HepG2 (cell line): Measurements from ENCODE around the gene ANKUB1. TPM values are rescaled to one million over a fixed set of nuclear protein-coding genes. Genes with fewer than 3 reads are reported as not detected.

ENCODE experiments used
- ATAC-seq: fragments of 200-7000 bp; cut with Tn5 transposase; 3 replicates; pipeline ENCODE4 v1.9.1; 2020; ENCODE audit warnings: mild to moderate bottlenecking, moderate library complexity
- BruUV-seq: library from RNA; stranded (reverse); fragments of 400-500 nt; replicated peaks from 2 replicates; lab custom pipeline; 2021; lab: Mats Ljungman, UMichigan
- CTCF ChIA-PET: fragments of 300-600 bp; formaldehyde crosslinking; extraction: SDS; loops from one replicate; lab custom pipeline; 2021; ENCODE audit warnings: low total read pairs, inconsistent platforms, low intra/inter-chr PET ratio; lab: Yijun Ruan, JAX
- POLR2A ChIA-PET: fragments of 350-600 bp; sonication (Branson Sonifier 250); formaldehyde crosslinking; loops from one replicate; lab custom pipeline; 2020; ENCODE audit warnings: antibody characterized with exemption, inconsistent platforms; lab: Yijun Ruan, JAX
- DNase-seq: peaks from one replicate; pipeline ENCODE4 v3.0.0-alpha.2; 2015; ENCODE audit warnings: low spot score
- FAIRE-seq: peaks from 3 replicates; lab custom pipeline; 2011; peaks lifted over from hg19 to GRCh38; lab: Jason Lieb, UNC
- H2AFZ ChIP-seq: one replicate; pipeline ENCODE4 v1.6.1; 2011; ENCODE audit warnings: low read length, inconsistent platforms
- H3K27ac ChIP-seq: fragments of 300-600 bp; 3 replicates; pipeline ENCODE4 v1.8.0; 2011; ENCODE audit warnings: mixed run types, mild to moderate bottlenecking, mixed read lengths, low read length, inconsistent platforms; ENCODE audit not compliant: insufficient read depth; ENCODE audit errors: extremely low read length
- H3K27me3 ChIP-seq, 2 experiments: fragments of 200-600 bp in 1 of 2; 2 replicates in 1 of 2; 3 replicates in 1 of 2; pipeline versions ENCODE4 v1.6.0 to v1.8.0; 2011; ENCODE audit warnings: low read length in 2 of 2, mild to moderate bottlenecking in 2 of 2, moderate library complexity in 2 of 2, inconsistent platforms in 1 of 2; ENCODE audit not compliant: insufficient read depth in 2 of 2, control insufficient read depth in 1 of 2
- H3K36me3 ChIP-seq, 2 experiments: fragments of 200-600 bp in 1 of 2; replicated peaks in 1 of 2; 2 replicates in 1 of 2; 3 replicates in 1 of 2; pipeline versions ENCODE4 v1.5.1 to v1.8.0; 2011; ENCODE audit warnings: low read length in 2 of 2, inconsistent platforms in 1 of 2; ENCODE audit not compliant: insufficient read depth in 2 of 2, control insufficient read depth in 1 of 2
- H3K4me1 ChIP-seq: 2 replicates; pipeline ENCODE4 v1.5.1; 2012; ENCODE audit warnings: low read length, inconsistent platforms; ENCODE audit not compliant: insufficient read depth
- H3K4me2 ChIP-seq: 2 replicates; pipeline ENCODE4 v1.6.0; 2011; ENCODE audit warnings: low read depth, low read length, inconsistent platforms
- H3K4me3 ChIP-seq, 3 experiments: fragments of 200-600 bp in 1 of 3; sonication (generic), shearing (Covaris generic) in 1 of 3; replicated peaks in 1 of 3; 2 replicates each; pipeline ENCODE4 v1.5.1; 2011 to 2016; ENCODE audit warnings: low read length in 3 of 3, inconsistent platforms in 2 of 3, low read depth in 2 of 3, mild to moderate bottlenecking in 2 of 3, control low read depth in 1 of 3, mixed read lengths in 1 of 3; ENCODE audit not compliant: insufficient read depth in 1 of 3
- H3K79me2 ChIP-seq: one replicate; pipeline ENCODE4 v1.6.1; 2011; ENCODE audit warnings: low read length, inconsistent platforms; ENCODE audit not compliant: insufficient read depth
- H3K9ac ChIP-seq: 2 replicates; pipeline ENCODE4 v1.6.0; 2011; ENCODE audit warnings: mild to moderate bottlenecking, low read depth, low read length, inconsistent platforms; ENCODE audit not compliant: insufficient read depth
- H3K9me3 ChIP-seq: 2 replicates; pipeline ENCODE4 v1.5.1; 2012; ENCODE audit warnings: mild to moderate bottlenecking, low read length
- H4K20me1 ChIP-seq: 2 replicates; pipeline ENCODE4 v1.6.0; 2011; ENCODE audit warnings: inconsistent platforms, mild to moderate bottlenecking, low read length, moderate library complexity; ENCODE audit not compliant: insufficient read depth
- ADNP ChIP-seq: sonication (generic); formaldehyde crosslinking; IDR thresholded peaks from 2 replicates; pipeline ENCODE4 v1.4.0; 2020; ENCODE audit warnings: missing genetic modification reagents
- ARID2 ChIP-seq: sonication (generic); formaldehyde crosslinking; IDR thresholded peaks from 2 replicates; pipeline ENCODE4 v1.8.1; 2022; ENCODE audit warnings: mild to moderate bottlenecking, missing genetic modification reagents, borderline replicate concordance
- CHD4 ChIP-seq: fragments of 200-600 bp; sonication (generic); IDR thresholded peaks from 2 replicates; pipeline ENCODE4 v1.7.0; 2017; ENCODE audit warnings: mild to moderate bottlenecking, low read length, borderline replicate concordance
- DNMT3B ChIP-seq: conservative IDR thresholded peaks from 2 replicates; pipeline ENCODE4 v1.6.1; 2016; ENCODE audit warnings: missing biosample characterization, control low read depth
- HDAC2 ChIP-seq: sonication (generic); formaldehyde crosslinking; IDR thresholded peaks from 2 replicates; pipeline ENCODE4 v1.4.0; 2020; ENCODE audit warnings: missing genetic modification reagents
- HHEX ChIP-seq: IDR thresholded peaks from 2 replicates; pipeline ENCODE4 v1.6.1; 2016; ENCODE audit warnings: control low read depth
- ISL2 ChIP-seq: sonication (generic); formaldehyde crosslinking; IDR thresholded peaks from 2 replicates; pipeline ENCODE4 v1.5.0; 2020; ENCODE audit warnings: missing genetic modification reagents
- KDM5B ChIP-seq: sonication (generic); formaldehyde crosslinking; IDR thresholded peaks from 2 replicates; pipeline ENCODE4 v1.4.0; 2020; ENCODE audit warnings: missing genetic modification reagents, mild to moderate bottlenecking, borderline replicate concordance
- NFYB ChIP-seq: sonication (generic); formaldehyde crosslinking; IDR thresholded peaks from 2 replicates; pipeline ENCODE4 v1.4.0; 2020; ENCODE audit warnings: missing genetic modification reagents
- NR2F2 ChIP-seq: IDR thresholded peaks from 2 replicates; pipeline ENCODE4 v1.6.1; 2012; ENCODE audit warnings: low read depth, inconsistent platforms, borderline replicate concordance
- SATB2 ChIP-seq: sonication (generic); formaldehyde crosslinking; IDR thresholded peaks from 2 replicates; pipeline ENCODE4 v1.5.0; 2020; ENCODE audit warnings: missing genetic modification reagents
- SRF ChIP-seq: IDR thresholded peaks from 2 replicates; pipeline ENCODE4 v1.6.1; 2011; ENCODE audit warnings: mild to moderate bottlenecking, low read depth, low read length, moderate library complexity
- TFDP2 ChIP-seq: sonication (generic); formaldehyde crosslinking; IDR thresholded peaks from 2 replicates; pipeline ENCODE4 v1.4.0; 2020; ENCODE audit warnings: missing genetic modification reagents
- ZNF232 ChIP-seq: sonication (generic); formaldehyde crosslinking; IDR thresholded peaks from 2 replicates; pipeline ENCODE4 v1.4.0; 2020; ENCODE audit warnings: missing genetic modification reagents, borderline replicate concordance
- ZNF512 ChIP-seq: sonication (generic); formaldehyde crosslinking; IDR thresholded peaks from 2 replicates; pipeline ENCODE4 v1.4.0; 2020; ENCODE audit warnings: mild to moderate bottlenecking, missing genetic modification reagents
- ZNF562 ChIP-seq: sonication (generic); formaldehyde crosslinking; IDR thresholded peaks from 2 replicates; pipeline ENCODE4 v1.8.0; 2022; ENCODE audit warnings: missing genetic modification reagents, borderline replicate concordance
- ZNF598 ChIP-seq: sonication (generic); formaldehyde crosslinking; IDR thresholded peaks from 2 replicates; pipeline ENCODE4 v1.5.1; 2020; ENCODE audit warnings: mild to moderate bottlenecking, missing genetic modification reagents, borderline replicate concordance
- WGBS: methylation state at CpG from one replicate; pipeline ENCODE4 v1.1.6; 2017; ENCODE audit warnings: low lambda C conversion rate; 5-methylcytosine and 5-hydroxymethylcytosine counted together
- in situ Hi-C: cut with HindIII; loops from 2 replicates; pipeline ENCODE4 v1.10.0; 2017; ENCODE audit warnings: low pct_unique_long_range_greater_than_20kb; ENCODE audit not compliant: extremely low pct_ligation_motif_present
- intact Hi-C: fragments of 100-400 bp; cut with micrococcal nuclease; formaldehyde crosslinking; loops from one replicate; pipeline ENCODE4 v1.10.0; 2022; ENCODE audit not compliant: unreplicated experiment
- polyA plus RNA-seq, 8 experiments: library from polyadenylated mRNA; depleted of rRNA in 3 of 8; stranded (reverse) in 7 of 8; unstranded in 1 of 8; fragments of >200 nt; fragmentation: Illumina TruSeq in 4 of 8; extraction: Trizol in 4 of 8; gene quantifications; 2 replicates each; pipeline versions ENCODE4 v1.2.1 to v1.2.3, GENCODE V29; 2011 to 2016; ENCODE audit warnings: low read depth in 4 of 8, missing spikeins in 1 of 8, mixed read lengths in 1 of 8; ENCODE audit not compliant: insufficient read depth in 1 of 8
- total RNA-seq, 5 experiments: library from RNA; depleted of rRNA; stranded (reverse); fragments of >200 nt; fragmentation: Illumina TruSeq; extraction: Trizol; gene quantifications; 2 replicates each; pipeline ENCODE4 v1.2.3, GENCODE V29; 2016; ENCODE audit warnings: low read depth in 1 of 5
- TF ChIP-seq, protein P1 (sequence below): IDR thresholded peaks from 2 replicates; pipeline ENCODE4 v1.6.1; 2016; ENCODE audit warnings: missing compliant biosample characterization, missing genetic modification reagents, borderline replicate concordance
- TF ChIP-seq, protein P2 (sequence below): sonication (generic); formaldehyde crosslinking; IDR thresholded peaks from 2 replicates; pipeline ENCODE4 v1.5.0; 2020; ENCODE audit warnings: missing genetic modification reagents

The ANKUB1 gene
- total and polyA plus RNA-seq, 2 of the 13 experiments (the other 11 are each of a cell fraction or from before 2014, with no cell fraction given): not detected

- peaks cover 6% of the 10 kb centered on the region for H3K4me1 ChIP-seq
- FAIRE-seq (no peak), DNase-seq (no peak), ATAC-seq (no peak)
- no peaks in the 10 kb centered on the region for H4K20me1 ChIP-seq
- no peak overlapping the region for H3K27ac ChIP-seq
- no TSS peak for BruUV-seq
- no peak overlapping the region for H3K9ac ChIP-seq
- H2AFZ ChIP-seq: no peak overlapping the region
- H3K4me3 ChIP-seq: no peak overlapping the region
- H3K79me2 ChIP-seq: no peaks in the 10 kb centered on the region
- TF ChIP-seq SATB2: no peak
- no peak for TF ChIP-seq ZNF232 (CRISPR knock-in tag)
- TF ChIP-seq TFDP2 (CRISPR knock-in tag): no peak
- TF ChIP-seq ZNF562: no peak
- no peak for TF ChIP-seq ZNF598 (CRISPR knock-in tag)
- TF ChIP-seq KDM5B (CRISPR knock-in tag): no peak
- TF ChIP-seq HHEX (CRISPR knock-in tag): no peak
- no peak for TF ChIP-seq ISL2 (CRISPR knock-in tag)
- no peak for TF ChIP-seq CHD4
- TF ChIP-seq SRF: no peak
- TF ChIP-seq NR2F2: no peak
- TF ChIP-seq NFYB (CRISPR knock-in tag): no peak
- TF ChIP-seq HDAC2 (CRISPR knock-in tag): no peak
- TF ChIP-seq, protein P1, sequence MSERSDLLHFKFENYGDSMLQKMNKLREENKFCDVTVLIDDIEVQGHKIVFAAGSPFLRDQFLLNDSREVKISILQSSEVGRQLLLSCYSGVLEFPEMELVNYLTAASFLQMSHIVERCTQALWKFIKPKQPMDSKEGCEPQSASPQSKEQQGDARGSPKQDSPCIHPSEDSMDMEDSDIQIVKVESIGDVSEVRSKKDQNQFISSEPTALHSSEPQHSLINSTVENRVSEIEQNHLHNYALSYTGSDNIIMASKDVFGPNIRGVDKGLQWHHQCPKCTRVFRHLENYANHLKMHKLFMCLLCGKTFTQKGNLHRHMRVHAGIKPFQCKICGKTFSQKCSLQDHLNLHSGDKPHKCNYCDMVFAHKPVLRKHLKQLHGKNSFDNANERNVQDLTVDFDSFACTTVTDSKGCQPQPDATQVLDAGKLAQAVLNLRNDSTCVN (CRISPR knock-in tag): no peak
- no peak for TF ChIP-seq DNMT3B (CRISPR knock-in tag)
- no peak for TF ChIP-seq ADNP (CRISPR knock-in tag)
- no peak for TF ChIP-seq ZNF512 (CRISPR knock-in tag)
- TF ChIP-seq ARID2 (CRISPR knock-in tag): no peak
- TF ChIP-seq, protein P2, sequence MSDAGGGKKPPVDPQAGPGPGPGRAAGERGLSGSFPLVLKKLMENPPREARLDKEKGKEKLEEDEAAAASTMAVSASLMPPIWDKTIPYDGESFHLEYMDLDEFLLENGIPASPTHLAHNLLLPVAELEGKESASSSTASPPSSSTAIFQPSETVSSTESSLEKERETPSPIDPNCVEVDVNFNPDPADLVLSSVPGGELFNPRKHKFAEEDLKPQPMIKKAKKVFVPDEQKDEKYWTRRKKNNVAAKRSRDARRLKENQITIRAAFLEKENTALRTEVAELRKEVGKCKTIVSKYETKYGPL (CRISPR knock-in tag): no peak
- POLR2A ChIA-PET: no interaction called here
- H3K27me3 ChIP-seq: no peaks in the 10 kb centered on the region
- H3K9me3 ChIP-seq: no peaks in the 10 kb centered on the region
- 98% methylated on average over 3 of the region's 3 CpGs for WGBS
- in situ Hi-C loops (no loop called here), intact Hi-C loops (no loop called here)
- CTCF ChIA-PET: no interaction called here
- H3K36me3 ChIP-seq: peaks cover 4 to 35% of the 10 kb centered on the region in 2 experiments; a peak in 3 of 5 replicates
- H3K4me2 ChIP-seq: no peak overlapping the region
Observed at GRCh38 chr3:149744606-149745005, 47.7 kb downstream of the ANKUB1 start.
